A549 treated with ZK216348 at 1 μM for 4 hours (cell line): ENCODE results near the gene PSMB5. TPM values are rescaled to one million over a fixed set of nuclear protein-coding genes. Genes with fewer than 3 reads are reported as not detected.

Experiments used
- total RNA-seq: library from RNA; stranded (reverse); fragments of 200-300 nt; extraction: Qiagen RNA extraction; gene quantifications from 5 replicates; pipeline ENCODE4 v1.2.3, GENCODE V29; 2022; ENCODE audit warnings: low read depth

The PSMB5 gene
- total RNA-seq, result 269 to 342 TPM (median 304 TPM) in 5 replicates

GRCh38 chr14:23034498-23035302, at the start of gene PSMB5:
Gene PSMB5, minus strand, starts transcription at chr14:23034900. Its CDS starts 19 bp downstream, at chr14:23034881.

DNA sequence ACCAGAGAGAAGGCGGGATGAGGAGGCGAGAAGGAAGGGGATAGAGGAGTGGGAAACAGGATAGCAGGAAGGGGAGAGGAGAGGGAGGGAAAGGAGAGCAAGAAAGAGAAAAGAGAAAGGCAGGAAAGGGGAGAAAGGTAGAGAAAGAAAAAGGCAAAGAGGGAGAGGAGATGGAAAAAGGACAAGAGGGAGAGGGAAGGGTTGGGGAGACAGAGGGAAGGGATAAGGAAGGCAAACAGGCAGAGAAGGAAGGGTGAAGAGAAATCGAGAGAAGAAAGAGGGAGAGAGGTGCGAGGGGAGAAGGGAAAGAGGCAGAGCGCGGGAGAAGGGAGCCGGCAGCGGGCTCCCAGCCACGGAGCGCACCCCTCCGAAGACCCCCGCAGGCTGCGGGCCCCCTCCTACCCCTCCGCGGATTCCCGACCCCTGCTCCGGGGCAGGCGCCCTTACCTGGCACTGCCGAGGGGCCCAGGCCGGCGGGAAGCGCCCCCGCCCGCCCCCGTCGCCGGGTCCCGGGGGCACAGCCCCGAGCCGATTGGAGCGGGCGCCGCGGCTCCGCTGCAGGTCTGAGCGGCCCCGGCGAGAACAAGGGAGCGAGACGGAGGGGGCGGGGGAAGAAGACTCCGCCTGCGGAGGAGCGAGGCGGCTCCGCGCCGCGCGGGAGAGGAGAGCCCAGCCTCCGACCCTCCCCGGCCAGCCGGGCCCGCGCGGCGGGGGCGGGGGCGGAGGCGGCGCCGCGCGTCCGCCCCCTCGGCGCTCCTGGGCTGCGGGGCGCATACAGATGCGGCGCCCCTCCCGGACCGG, 22.5 kb upstream of the PSMB5 start, which contains the start of gene CDH24:
Gene CDH24, minus strand, starts transcription at position 565 of the 801 bp plus-strand sequence. CDS start 1,787 bp downstream, outside the sequence.

GRCh38 chr14:23042162-23042965, 7.7 kb upstream of the PSMB5 start, which contains the start of gene PSMB11:
Gene PSMB11, plus strand, starts transcription at chr14:23042212. Its CDS starts 14 bp downstream, at chr14:23042226.

DNA sequence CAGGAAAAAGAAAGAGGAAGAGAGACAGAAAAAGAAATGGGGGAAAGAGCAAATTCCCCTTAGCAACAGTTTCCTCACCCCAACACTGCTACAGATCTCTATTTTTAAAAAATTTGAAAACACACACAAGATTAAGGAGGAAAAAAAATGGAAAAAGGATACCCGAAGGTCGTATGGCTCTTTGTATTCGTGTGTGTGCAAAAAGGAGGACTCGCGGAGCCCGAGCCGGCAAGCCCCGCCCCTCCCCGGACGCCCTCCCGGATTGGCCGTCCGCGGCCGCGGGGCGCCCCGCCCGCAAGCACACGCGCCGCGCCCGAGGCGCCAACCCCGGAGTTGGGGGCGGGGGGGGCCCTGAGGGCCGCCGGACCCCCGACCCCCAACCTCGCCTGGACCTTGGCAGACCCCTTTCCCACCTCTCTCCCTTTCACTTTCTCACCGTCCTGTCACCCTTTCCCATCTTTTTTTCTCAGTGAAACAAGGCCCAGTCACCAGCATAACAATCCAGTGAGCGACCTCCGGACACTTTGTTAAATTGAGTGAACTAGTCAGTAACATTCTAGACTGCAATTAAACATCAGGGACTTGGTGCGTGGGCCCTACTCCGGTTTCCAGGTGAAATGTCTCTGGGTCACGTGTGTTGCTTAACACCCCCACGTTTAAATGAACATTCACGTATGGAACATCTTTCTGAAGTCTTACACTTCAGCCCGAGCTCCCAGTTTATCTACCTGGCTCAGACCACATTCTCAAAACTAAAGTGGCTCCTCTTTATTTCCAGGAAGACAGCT, 24.6 kb downstream of the PSMB5 start, which contains the start of gene C14orf93:
Gene C14orf93, minus strand, starts transcription at position 205 of the 788 bp plus-strand sequence. CDS start 11,120 bp downstream, outside the sequence.

GRCh38 chr14:22982477-22983245, 52.0 kb downstream of the PSMB5 start, which contains the start of gene AJUBA:
Gene AJUBA, minus strand, starts transcription at chr14:22982551. Its CDS starts 285 bp downstream, at chr14:22982266.

Other genes starting within 250 kb of the PSMB5 start
- gene SLC7A7, start 219.5 kb downstream of the PSMB5 start, total RNA-seq, result 16.5 to 21.7 TPM (median 19.0 TPM) in 5 replicates
- gene MRPL52, start 205.0 kb downstream of the PSMB5 start, total RNA-seq, result 143 to 223 TPM (median 180 TPM) in 5 replicates
- 0.55 to 0.92 TPM (median 0.87 TPM) in 5 replicates for gene MMP14, start 198.3 kb downstream of the PSMB5 start, total RNA-seq
- 47.8 to 93.1 TPM (median 76.8 TPM) in 5 replicates for gene LRP10, start 163.2 kb downstream of the PSMB5 start, total RNA-seq
- 0.26 to 0.67 TPM (median 0.33 TPM) in 5 replicates for gene REM2, start 151.7 kb downstream of the PSMB5 start, total RNA-seq
- 48.9 to 66.4 TPM (median 62.5 TPM) in 5 replicates for gene RBM23, start 115.8 kb downstream of the PSMB5 start, total RNA-seq
- gene PRMT5, start 105.5 kb downstream of the PSMB5 start, total RNA-seq, result 98.4 to 196 TPM (median 116 TPM) in 5 replicates
- 32.7 to 38.7 TPM (median 37.1 TPM) in 5 replicates for gene HAUS4, start 77.8 kb downstream of the PSMB5 start, total RNA-seq
- 33.6 to 42.2 TPM (median 39.4 TPM) in 5 replicates for gene AJUBA, start 52.3 kb downstream of the PSMB5 start, total RNA-seq
- 2.7 to 4.4 TPM (median 3.3 TPM) in 5 replicates for gene C14orf93, start 24.8 kb downstream of the PSMB5 start, total RNA-seq
- gene PSMB11, start 7.3 kb upstream of the PSMB5 start, total RNA-seq, result not detected in 5 replicates
- 2.0 to 5.3 TPM (median 5.0 TPM) in 5 replicates for gene CDH24, start 22.6 kb upstream of the PSMB5 start, total RNA-seq
- 101 to 111 TPM (median 107 TPM) in 5 replicates for gene ACIN1, start 60.2 kb upstream of the PSMB5 start, total RNA-seq
- 84.6 to 107 TPM (median 101 TPM) in 5 replicates for gene C14orf119, start 60.6 kb upstream of the PSMB5 start, total RNA-seq
- gene CIROP, start 70.1 kb upstream of the PSMB5 start, total RNA-seq, result not detected in 5 replicates
- gene CEBPE, start 84.4 kb upstream of the PSMB5 start, total RNA-seq, result 0.12 TPM in 1 of 5 replicates, not detected in the others
- 0.73 to 1.9 TPM (median 1.4 TPM) in 5 replicates for gene SLC7A8, start 148.8 kb upstream of the PSMB5 start, total RNA-seq
- not detected in 5 replicates for gene RNF212B, start 203.0 kb upstream of the PSMB5 start, total RNA-seq